ENCODE results near the gene ZP1. TPM values are rescaled to one million over a fixed set of nuclear protein-coding genes. Genes with fewer than 3 reads are reported as not detected.
A peak's percentile ranks its signal among the peaks of the same experiment; 100 is the strongest.

The ZP1 gene
- total RNA-seq, 3 donors from 2014 or later: 0.32 to 0.73 TPM; not detected in 1

GRCh38 chr11:60912851-60913528, 45.6 kb downstream of the ZP1 start:
- H3K27ac ChIP-seq: peak overlapping the region; percentile 94 to 95
- H3K4me1 ChIP-seq: peaks cover 4% of the 10 kb centered on the region in 2 donors
- H3K9me3 ChIP-seq: no peaks in the 10 kb centered on the region
- TF ChIP-seq CTCF (IDR thresholded peaks at IDR 0.05) (no peak), POLR2A (IDR thresholded peaks at IDR 0.05) (no peak), POLR2AphosphoS5 (IDR thresholded peaks at IDR 0.05) (no peak)
- intact Hi-C loops (cut with DNase I; ENCODE audit: low total_unique reads): no loop called here
- peak overlapping the region in 2 of 3 donors; percentile 69 to 74 for H3K4me3 ChIP-seq
- no peaks in the 10 kb centered on the region for H3K27me3 ChIP-seq
- no peaks in the 10 kb centered on the region for H3K36me3 ChIP-seq
- peak in 1 of 2 donors; percentile 40 for DNase-seq (ENCODE audit: low spot score in 2 of 2)

GRCh38 chr11:60913793-60914632, 46.7 kb downstream of the ZP1 start, which contains the start of gene TMEM109:
Gene TMEM109, plus strand, starts transcription at chr11:60914158. Its CDS starts 5,536 bp downstream, at chr11:60919694.
- Histone ChIP-seq H3K9me3 (no peaks in the 10 kb centered on the region), H3K27me3 (no peaks in the 10 kb centered on the region), H3K27ac (peak within 1 kb of the TSS; percentile 94 to 95), H3K36me3 (no peaks in the 10 kb centered on the region), H3K4me1 (peaks cover 4% of the 10 kb centered on the region in 2 donors), H3K4me3 (peak within 1 kb of the TSS; percentile 69 to 84 (median 74))
- peak; percentile 75 to 77 for DNase-seq (ENCODE audit: low spot score in 2 of 2)
- peak; percentile 27 to 74 (median 73) for TF ChIP-seq POLR2AphosphoS5 (IDR thresholded peaks at IDR 0.05)
- TF ChIP-seq POLR2A (IDR thresholded peaks at IDR 0.05): peak; percentile 34
- peak in 1 of 3 donors; percentile 30 for TF ChIP-seq CTCF (IDR thresholded peaks at IDR 0.05)
- intact Hi-C loops (cut with DNase I; ENCODE audit: low total_unique reads): no loop called here

- Histone ChIP-seq H3K27me3 (no peaks in the 10 kb centered on the region), H3K4me1 (peaks cover 4% of the 10 kb centered on the region in 2 donors), H3K36me3 (no peaks in the 10 kb centered on the region), H3K27ac (peak overlapping the region; percentile 94 to 95), H3K4me3 (peak overlapping the region; percentile 69 to 84 (median 74)), H3K9me3 (no peaks in the 10 kb centered on the region)
- intact Hi-C loops (cut with DNase I; ENCODE audit: low total_unique reads): no loop called here
- no peak for DNase-seq (ENCODE audit: low spot score in 2 of 2)
- TF ChIP-seq POLR2AphosphoS5 (IDR thresholded peaks at IDR 0.05) (no peak), CTCF (IDR thresholded peaks at IDR 0.05) (no peak), POLR2A (IDR thresholded peaks at IDR 0.05) (no peak)
Measured at GRCh38 chr11:60914633-60915247, 47.4 kb downstream of the ZP1 start.

GRCh38 chr11:60915248-60915914, 48.0 kb downstream of the ZP1 start:
- no peaks in the 10 kb centered on the region for H3K36me3 ChIP-seq
- peak overlapping the region; percentile 94 to 95 for H3K27ac ChIP-seq
- H3K4me3 ChIP-seq: peak overlapping the region; percentile 69 to 84 (median 74)
- TF ChIP-seq POLR2AphosphoS5 (IDR thresholded peaks at IDR 0.05) (no peak), CTCF (IDR thresholded peaks at IDR 0.05) (no peak), POLR2A (IDR thresholded peaks at IDR 0.05) (no peak)
- DNase-seq (ENCODE audit: low spot score in 2 of 2): peak in 1 of 2 donors; percentile 64
- H3K9me3 ChIP-seq: no peaks in the 10 kb centered on the region
- H3K27me3 ChIP-seq: no peaks in the 10 kb centered on the region
- peaks cover 4% of the 10 kb centered on the region in 2 donors for H3K4me1 ChIP-seq
- intact Hi-C loops (cut with DNase I; ENCODE audit: low total_unique reads): no loop called here

Data from breast epithelium (tissue), 4 donors.